Effector CD8-positive, alpha-beta T cell (primary cell): ENCODE measurements around the gene TOPAZ1.

Source experiments
- DNase-seq: peaks from one replicate; lab custom pipeline; 2025; lab: John Stamatoyannopoulos, UW
- total RNA-seq, 4 experiments: gene quantifications; one replicate each; lab custom pipeline; 2026; lab: John Stamatoyannopoulos, UW

TOPAZ1 gene
- total RNA-seq: 0 to 0.09 (median 0) reads per million in 4 experiments

- no peak for DNase-seq
Measured at GRCh38 chr3:44241706-44242105, at the start of gene TOPAZ1. TOPAZ1 (plus strand) TSS chr3:44241886; CDS start chr3:44242054, 168 bp downstream.

DNA sequence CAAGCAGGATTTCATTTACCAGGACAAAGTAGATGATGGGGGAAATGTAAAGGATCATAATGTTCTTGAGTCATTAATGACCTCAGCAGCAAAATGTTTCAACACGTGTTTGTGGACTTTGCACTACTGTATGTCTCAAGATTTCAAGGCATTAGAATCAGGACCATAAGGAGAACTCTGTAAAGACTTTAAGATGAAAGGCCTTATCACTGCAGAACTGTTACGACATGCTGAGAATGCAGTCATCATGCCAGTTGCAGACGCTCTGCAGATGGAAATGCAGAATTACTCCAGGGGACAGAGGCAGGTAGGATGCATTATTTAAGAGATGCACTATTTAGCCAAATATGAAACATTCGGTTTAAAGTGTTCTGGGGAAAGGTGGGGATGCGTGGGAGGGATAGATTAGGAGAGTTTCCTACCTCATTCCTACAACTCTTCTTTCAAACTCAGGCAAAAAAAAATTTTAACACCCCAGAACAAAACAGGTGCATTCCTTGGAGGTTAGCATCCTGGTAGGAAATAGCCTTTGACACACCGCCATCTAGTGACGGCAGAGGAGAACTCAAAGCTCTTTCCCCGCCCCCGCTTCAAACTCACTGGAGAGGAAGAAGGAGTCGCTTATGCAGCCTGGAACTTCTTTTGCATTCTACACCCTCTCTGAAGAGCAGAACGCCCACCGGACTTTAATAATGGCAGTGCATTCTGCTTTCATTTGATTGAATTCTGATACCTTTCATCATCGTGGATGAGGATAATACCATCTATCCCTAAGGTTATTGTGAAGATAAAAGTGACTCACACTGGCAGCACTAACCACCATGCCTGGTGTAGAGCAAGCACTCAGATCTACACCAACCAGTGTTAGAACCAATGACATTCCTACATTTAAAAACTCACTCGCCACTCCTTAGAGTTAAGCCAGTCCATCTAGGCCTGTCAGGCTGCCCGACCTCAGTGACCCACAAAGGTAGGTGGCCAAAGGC, 43.1 kb upstream of the TOPAZ1 start:
- DNase-seq: peak; percentile 46

DNA sequence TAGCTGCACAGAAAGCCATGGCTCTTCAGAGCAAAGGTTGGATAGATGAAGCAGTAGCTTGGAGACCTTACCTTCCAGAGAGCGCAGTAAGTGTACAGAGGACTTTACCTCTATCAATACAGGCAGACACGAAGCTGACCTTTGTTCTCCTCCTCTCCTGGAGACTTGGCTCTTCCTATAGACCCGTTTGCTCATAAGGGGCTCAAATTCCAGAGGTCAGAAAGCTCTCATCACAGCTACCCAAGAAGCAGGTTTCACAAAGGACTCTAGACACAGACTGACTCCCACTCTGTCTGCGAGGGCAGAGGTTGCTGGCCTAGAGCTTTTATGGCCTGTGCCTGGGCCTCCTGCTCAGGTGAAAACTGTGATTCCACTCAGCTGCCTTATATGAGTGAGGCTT, 35.4 kb upstream of the TOPAZ1 start:
- no peak for DNase-seq

- no peak for DNase-seq
Measured at GRCh38 chr3:44206862-44207652, 34.6 kb upstream of the TOPAZ1 start.

DNA sequence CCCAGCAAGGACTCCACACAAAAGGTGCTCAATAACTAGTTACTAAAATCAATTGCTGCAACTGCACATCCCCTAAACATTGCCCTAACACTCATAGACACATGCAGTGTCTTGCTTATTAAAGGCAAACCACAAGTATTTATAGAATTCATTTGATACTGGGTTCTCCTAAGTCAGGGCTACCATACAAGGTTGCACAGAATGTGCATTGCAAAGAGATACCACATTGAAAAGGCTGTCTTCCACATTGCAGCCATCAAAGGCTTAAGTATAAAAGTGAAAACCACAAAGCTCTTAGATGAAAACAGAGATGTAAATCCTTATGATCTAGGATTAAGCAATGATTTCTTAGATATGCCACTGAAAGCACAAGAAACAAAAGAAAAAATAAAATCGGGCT, 33.6 kb upstream of the TOPAZ1 start:
- DNase-seq: no peak

GRCh38 chr3:44208568-44208967, 33.1 kb upstream of the TOPAZ1 start:
- DNase-seq: no peak

DNA sequence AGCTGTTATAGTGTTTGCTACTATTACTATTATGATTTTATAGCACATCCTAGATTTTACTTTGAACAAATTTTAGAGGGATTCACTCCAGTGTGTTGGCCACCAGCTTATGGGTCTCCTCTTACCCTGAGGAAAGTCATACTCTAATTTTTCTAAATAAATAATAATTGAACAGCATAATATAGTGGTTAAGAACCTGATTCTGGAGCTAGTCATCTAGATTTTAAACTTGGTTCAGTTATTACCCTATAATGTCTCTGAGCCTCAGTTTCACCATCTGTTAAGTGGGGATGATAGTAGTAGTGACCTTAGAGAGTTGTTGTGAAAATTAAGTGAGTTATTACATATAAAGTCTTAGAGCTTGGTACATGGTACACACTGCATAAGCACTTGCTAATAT, 30.7 kb upstream of the TOPAZ1 start:
- DNase-seq: no peak

GRCh38 chr3:44222337-44222736, 19.3 kb upstream of the TOPAZ1 start:
- no peak for DNase-seq

DNA sequence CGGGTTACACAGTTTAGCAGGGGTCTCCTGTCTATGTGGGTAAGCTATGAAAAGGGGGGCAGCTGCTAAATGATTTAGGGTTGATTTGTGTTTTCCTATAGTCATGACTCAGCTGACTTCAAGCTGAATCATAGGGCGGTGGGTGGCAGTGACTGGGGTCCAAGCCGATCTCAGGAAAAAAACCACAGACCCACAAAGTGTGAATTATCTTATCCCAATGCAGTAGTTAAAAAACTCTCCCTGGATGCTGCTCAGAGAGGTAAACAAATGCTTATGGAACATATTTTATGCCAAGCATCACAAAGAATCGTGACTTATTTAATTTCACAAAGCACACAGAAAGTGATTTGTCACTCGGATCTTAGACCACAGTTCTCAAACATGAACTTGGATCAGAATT, 18.4 kb upstream of the TOPAZ1 start:
- no peak for DNase-seq

- DNase-seq: no peak
Measured at GRCh38 chr3:44224131-44224530, 17.6 kb upstream of the TOPAZ1 start.

- no peak for DNase-seq
Measured at GRCh38 chr3:44226573-44226972, 15.1 kb upstream of the TOPAZ1 start.

DNA sequence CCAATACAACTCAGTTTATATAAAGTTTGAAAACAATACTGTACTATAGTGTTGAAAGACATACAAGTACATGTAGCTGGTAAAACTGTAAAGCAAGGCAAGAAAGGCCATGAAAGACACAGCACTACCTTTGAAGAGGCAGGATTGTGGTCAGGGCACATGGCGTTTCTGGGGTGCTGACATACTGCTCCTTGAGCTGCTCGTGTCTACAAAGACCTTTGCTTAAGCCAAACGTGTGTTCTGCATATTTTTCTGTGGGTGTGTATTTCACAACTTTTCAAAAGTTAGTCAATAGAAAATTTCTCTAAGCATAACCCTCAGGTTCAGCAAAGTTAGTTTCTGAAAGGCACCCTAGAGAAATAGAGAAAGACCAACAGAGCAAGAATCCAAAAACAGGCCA, 14.1 kb upstream of the TOPAZ1 start:
- DNase-seq: no peak

GRCh38 chr3:44228900-44229299, 12.8 kb upstream of the TOPAZ1 start:
- no peak for DNase-seq

DNA sequence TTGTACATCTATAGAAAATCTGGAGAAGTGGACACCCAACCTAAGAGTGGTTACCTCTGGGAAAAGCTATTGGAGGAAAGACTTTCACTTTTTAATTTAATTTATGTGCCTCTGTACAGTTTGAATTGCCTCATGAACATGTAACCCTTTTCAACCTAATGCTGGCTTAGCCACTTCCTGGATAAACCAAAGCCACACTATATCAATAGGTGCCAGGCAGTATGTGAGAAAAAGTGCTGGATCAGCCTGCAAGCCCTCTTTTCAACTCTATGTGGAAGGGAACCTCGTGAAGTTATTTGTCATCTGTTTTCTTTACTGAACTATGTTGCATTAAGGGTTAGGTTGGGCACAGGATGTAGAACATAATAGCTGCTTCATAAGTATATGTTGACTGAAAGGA, 9.3 kb upstream of the TOPAZ1 start:
- DNase-seq: no peak

- no peak for DNase-seq
Measured at GRCh38 chr3:44234648-44235268, 6.9 kb upstream of the TOPAZ1 start.

DNA sequence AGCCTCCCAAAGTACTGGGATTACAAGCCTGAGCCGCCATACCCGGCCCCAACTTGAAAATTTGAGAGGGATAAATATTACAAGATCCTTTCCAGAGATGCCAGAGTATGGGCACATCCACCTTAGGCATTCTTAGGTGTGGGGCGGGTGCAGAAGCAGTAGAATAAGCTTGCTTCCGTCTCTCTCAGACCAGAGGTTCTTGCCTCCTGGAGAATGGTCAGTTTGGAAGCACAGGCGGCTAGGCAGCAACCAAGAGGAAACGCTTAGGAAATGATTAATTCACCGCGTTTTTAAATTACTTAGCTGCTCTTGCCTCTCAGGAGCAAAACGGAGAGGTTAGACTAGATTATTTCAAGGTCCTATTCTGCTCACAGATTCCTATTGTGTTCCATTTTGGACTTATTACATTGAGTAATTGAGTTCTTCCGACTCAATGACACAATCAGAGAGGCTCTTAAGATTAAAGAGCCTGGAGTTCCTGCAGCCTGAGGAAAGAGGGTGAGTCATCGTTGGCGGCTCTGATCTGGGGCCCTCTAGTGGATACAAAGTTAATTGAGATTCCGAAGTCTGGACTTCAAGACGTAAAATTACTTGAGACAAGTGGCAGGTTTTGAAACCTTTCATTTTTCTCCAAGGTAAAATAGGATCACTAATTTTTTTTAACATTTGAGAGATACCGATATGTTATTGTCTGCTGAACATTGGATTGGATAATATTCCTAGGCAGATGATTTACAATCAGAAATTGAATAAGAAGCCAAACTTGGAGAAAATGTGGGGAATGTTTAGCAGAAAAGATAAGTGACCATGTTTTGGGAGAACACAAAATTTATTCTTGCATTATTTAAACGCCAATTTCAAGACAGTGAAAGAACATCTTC, 5.8 kb upstream of the TOPAZ1 start:
- DNase-seq: peak; percentile 30

GRCh38 chr3:44236485-44236908, 5.2 kb upstream of the TOPAZ1 start:
- no peak for DNase-seq

GRCh38 chr3:44237161-44237560, 4.5 kb upstream of the TOPAZ1 start:
- DNase-seq: no peak

GRCh38 chr3:44237665-44238064, 4.0 kb upstream of the TOPAZ1 start:
- DNase-seq: no peak

GRCh38 chr3:44238889-44239288, 2.8 kb upstream of the TOPAZ1 start:
- DNase-seq: no peak

GRCh38 chr3:44240061-44240460, 1.6 kb upstream of the TOPAZ1 start:
- no peak for DNase-seq
